H1 (cell line): ENCODE results near the gene ARHGAP22. TPM values are rescaled to one million over a fixed set of nuclear protein-coding genes. Genes with fewer than 3 reads are reported as not detected.
"Not testable (repeated sequence)": the region's sequence is repeated elsewhere in the genome, so short reads cannot be mapped to it uniquely, and the experiment has no call there.

Experiments used
- CTCF ChIA-PET: fragments of 300-600 bp; sonication (Branson Sonifier 250); formaldehyde crosslinking; loops from one replicate; lab custom pipeline; 2021; ENCODE audit not compliant: partially characterized antibody; lab: Charles Lee
- POLR2A ChIA-PET: fragments of 300-600 bp; sonication (Branson Sonifier 250); formaldehyde crosslinking; loops from one replicate; lab custom pipeline; 2021; ENCODE audit warnings: inconsistent platforms; ENCODE audit not compliant: partially characterized antibody; lab: Charles Lee
- DNase-seq, 2 experiments: peaks; one replicate each; pipeline versions ENCODE4 v3.0.0 to v3.0.0-alpha.2; 2010 to 2022; ENCODE audit warnings: low spot score in 2 of 2, low read depth in 1 of 2, mixed read lengths in 1 of 2
- FAIRE-seq: peaks from 2 replicates; lab custom pipeline; 2011; peaks lifted over from hg19 to GRCh38; lab: Jason Lieb, UNC
- H2AFZ ChIP-seq: 2 replicates; pipeline ENCODE4 v1.8.1; 2012; ENCODE audit warnings: low read length, inconsistent platforms
- H2AK5ac ChIP-seq: 2 replicates; pipeline ENCODE4 v1.6.1; 2013; ENCODE audit warnings: low read depth, low read length
- H2BK120ac ChIP-seq: replicated peaks from 2 replicates; pipeline ENCODE3; 2013; ENCODE audit warnings: low read depth, low read length, inconsistent platforms
- H2BK12ac ChIP-seq: 2 replicates; pipeline ENCODE4 v1.6.1; 2013; ENCODE audit warnings: low read depth, low read length
- H2BK15ac ChIP-seq: 2 replicates; pipeline ENCODE4 v1.6.1; 2013; ENCODE audit warnings: low read length
- H2BK20ac ChIP-seq: 2 replicates; pipeline ENCODE4 v1.6.1; 2013; ENCODE audit warnings: low read length
- H2BK5ac ChIP-seq: 2 replicates; pipeline ENCODE4 v1.6.1; 2013; ENCODE audit warnings: low read depth, low read length
- H3K14ac ChIP-seq: 2 replicates; pipeline ENCODE4 v1.6.1; 2013; ENCODE audit warnings: inconsistent platforms; ENCODE audit not compliant: insufficient read length
- H3K18ac ChIP-seq: 2 replicates; pipeline ENCODE4 v1.6.1; 2013; ENCODE audit warnings: low read length; ENCODE audit errors: extremely low read depth
- H3K23ac ChIP-seq: 2 replicates; pipeline ENCODE4 v1.6.1; 2013; ENCODE audit warnings: inconsistent platforms; ENCODE audit not compliant: insufficient read length
- H3K23me2 ChIP-seq: 2 replicates; pipeline ENCODE4 v1.6.1; 2013; ENCODE audit warnings: low read depth, low read length
- H3K27ac ChIP-seq: 2 replicates; pipeline ENCODE4 v1.6.1; 2011; ENCODE audit warnings: low read depth, low read length, inconsistent platforms
- H3K27me3 ChIP-seq, 4 experiments: replicated peaks in 1 of 4; 1 replicate in 1 of 4; 2 replicates in 3 of 4; pipeline versions ENCODE4 v1.6.1 to v1.8.1; 2011 to 2013; ENCODE audit warnings: low read length in 3 of 4, mild to moderate bottlenecking in 3 of 4, inconsistent platforms in 2 of 4, mixed read lengths in 2 of 4, moderate library complexity in 1 of 4; ENCODE audit not compliant: control insufficient read depth in 3 of 4, insufficient read depth in 3 of 4; ENCODE audit errors: extremely low read depth in 1 of 4
- H3K36me3 ChIP-seq, 4 experiments: 2 replicates each; pipeline versions ENCODE4 v1.6.1 to v1.8.1; 2011 to 2013; ENCODE audit warnings: mild to moderate bottlenecking in 4 of 4, low read length in 3 of 4, moderate library complexity in 2 of 4, control low read depth in 1 of 4, inconsistent platforms in 1 of 4; ENCODE audit not compliant: insufficient read depth in 4 of 4, control insufficient read depth in 2 of 4
- H3K4ac ChIP-seq: replicated peaks from 2 replicates; pipeline ENCODE3; 2013; ENCODE audit warnings: low read length, low read depth, mixed read lengths, inconsistent platforms; ENCODE audit not compliant: insufficient read length
- H3K4me1 ChIP-seq, 4 experiments: replicated peaks in 1 of 4; 1 replicate in 1 of 4; 2 replicates in 3 of 4; pipeline versions ENCODE4 v1.6.1 to v1.8.1; 2011 to 2013; ENCODE audit warnings: low read length in 3 of 4, inconsistent platforms in 2 of 4, mixed read lengths in 1 of 4; ENCODE audit not compliant: insufficient read depth in 4 of 4, control insufficient read depth in 3 of 4
- H3K4me2 ChIP-seq, 2 experiments: 2 replicates each; pipeline versions ENCODE4 v1.6.1 to v1.8.1; 2011 to 2013; ENCODE audit warnings: low read depth in 2 of 2, low read length in 2 of 2, control low read depth in 1 of 2, inconsistent platforms in 1 of 2, mild to moderate bottlenecking in 1 of 2; ENCODE audit not compliant: insufficient read depth in 1 of 2
- H3K4me3 ChIP-seq, 4 experiments: fragments of 200-600, 300-600 bp in 1 of 4; sonication (generic), shearing (Covaris generic), sonication (Bioruptor Twin) in 1 of 4; 2 replicates each; pipeline versions ENCODE4 v1.5.1 to v1.8.1; 2011 to 2016; ENCODE audit warnings: low read length in 4 of 4, low read depth in 3 of 4, control low read depth in 2 of 4, inconsistent platforms in 2 of 4, mild to moderate bottlenecking in 2 of 4, mixed read lengths in 1 of 4, moderate library complexity in 1 of 4; ENCODE audit not compliant: insufficient read depth in 2 of 4; ENCODE audit errors: extremely low read depth in 1 of 4
- H3K56ac ChIP-seq: replicated peaks from 2 replicates; pipeline ENCODE3; 2013; ENCODE audit warnings: low read depth, mild to moderate bottlenecking, mixed read lengths, low read length, inconsistent platforms; ENCODE audit not compliant: insufficient read length
- H3K79me1 ChIP-seq: 2 replicates; pipeline ENCODE4 v1.6.1; 2013; ENCODE audit warnings: low read depth, low read length, control low read depth
- H3K79me2 ChIP-seq, 2 experiments: 2 replicates each; pipeline versions ENCODE4 v1.6.1 to v1.8.1; 2012 to 2013; ENCODE audit warnings: low read length in 2 of 2, mild to moderate bottlenecking in 2 of 2, inconsistent platforms in 1 of 2; ENCODE audit not compliant: insufficient read depth in 2 of 2, control insufficient read depth in 1 of 2
- H3K9ac ChIP-seq, 4 experiments: replicated peaks in 1 of 4; 1 replicate in 1 of 4; 2 replicates in 3 of 4; pipeline versions ENCODE4 v1.6.1 to v1.8.1; 2011 to 2013; ENCODE audit warnings: low read depth in 3 of 4, low read length in 3 of 4, control low read depth in 2 of 4, mild to moderate bottlenecking in 2 of 4, moderate library complexity in 2 of 4, inconsistent platforms in 1 of 4; ENCODE audit errors: extremely low read depth in 1 of 4
- H3K9me3 ChIP-seq, 2 experiments: 2 replicates each; pipeline versions ENCODE4 v1.6.1 to v1.8.1; 2012 to 2013; ENCODE audit warnings: mild to moderate bottlenecking in 2 of 2, moderate library complexity in 2 of 2, control low read depth in 1 of 2, inconsistent platforms in 1 of 2, low read depth in 1 of 2, low read length in 1 of 2, mixed read lengths in 1 of 2; ENCODE audit not compliant: insufficient read depth in 2 of 2
- H4K20me1 ChIP-seq, 2 experiments: replicated peaks in 1 of 2; 2 replicates each; pipeline versions ENCODE3 to v1.8.1; 2011 to 2013; ENCODE audit warnings: inconsistent platforms in 2 of 2, low read length in 2 of 2, mild to moderate bottlenecking in 1 of 2; ENCODE audit not compliant: insufficient read depth in 2 of 2, control insufficient read depth in 1 of 2
- H4K5ac ChIP-seq: 2 replicates; pipeline ENCODE4 v1.6.1; 2013; ENCODE audit warnings: low read length, low read depth, mixed read lengths, inconsistent platforms; ENCODE audit not compliant: insufficient read length
- H4K8ac ChIP-seq: 2 replicates; pipeline ENCODE4 v1.8.0; 2013; ENCODE audit warnings: mild to moderate bottlenecking, moderate library complexity, low read length, inconsistent platforms; ENCODE audit not compliant: insufficient read depth; ENCODE audit errors: extremely low read depth
- H4K91ac ChIP-seq: replicated peaks from 2 replicates; pipeline ENCODE3; 2013; ENCODE audit warnings: low read length, mixed read lengths, inconsistent platforms; ENCODE audit not compliant: insufficient read length
- BACH1 ChIP-seq: IDR thresholded peaks from 2 replicates; pipeline ENCODE4 v1.6.1; 2012; ENCODE audit warnings: low read length, improper control_type of control experiment
- WGBS, 2 experiments: shearing (Covaris generic) in 1 of 2; methylation state at CpG; one replicate each; pipeline versions ENCODE4 v1.1.6 to v1.1.7; 2013 to 2015; ENCODE audit warnings: low lambda C conversion rate in 2 of 2, mixed read lengths in 2 of 2, inconsistent platforms in 1 of 2, low coverage in 1 of 2, missing lambda C conversion rate in 1 of 2; ENCODE audit not compliant: insufficient replicate concordance in 2 of 2, insufficient coverage in 1 of 2, insufficient read length in 1 of 2; ENCODE audit errors: extremely low coverage in 1 of 2, missing lambda C conversion rate in 1 of 2; 5-methylcytosine and 5-hydroxymethylcytosine counted together
- polyA plus RNA-seq, 7 experiments: library from polyadenylated mRNA; depleted of rRNA in 3 of 7; stranded (reverse) in 5 of 7; unstranded in 2 of 7; fragments of >200 nt in 5 of 7; fragments of 200-250 nt in 2 of 7; gene quantifications; 1 replicate in 5 of 7; 2 replicates in 1 of 7; 4 replicates in 1 of 7; pipeline versions ENCODE4 v1.2.1 to v1.2.3, GENCODE V29; 2011 to 2013; ENCODE audit warnings: missing spikeins in 2 of 7, mixed read lengths in 2 of 7
- total RNA-seq: library from RNA; stranded (reverse); fragmentation: NEBNext Ultra II Directional; extraction: Animal tissue kit (Norgen Biotek cat#: 25700); gene quantifications from 2 replicates; pipeline ENCODE4 v1.2.1, GENCODE V29; 2021
- TF ChIP-seq, protein P1 (sequence below): IDR thresholded peaks from 2 replicates; pipeline ENCODE4 v1.6.1; 2011; ENCODE audit warnings: low read depth, mild to moderate bottlenecking, low read length; ENCODE audit not compliant: insufficient read depth

The ARHGAP22 gene
- total and polyA plus RNA-seq, 2 of the 8 experiments (the other 6 are each of a cell fraction or from before 2014, with no cell fraction given), result 3.6 to 11.2 TPM

GRCh38 chr10:48645600-48645999 lies 40.7 kb upstream of the ARHGAP22 start (continued):
- TF ChIP-seq, protein P1, sequence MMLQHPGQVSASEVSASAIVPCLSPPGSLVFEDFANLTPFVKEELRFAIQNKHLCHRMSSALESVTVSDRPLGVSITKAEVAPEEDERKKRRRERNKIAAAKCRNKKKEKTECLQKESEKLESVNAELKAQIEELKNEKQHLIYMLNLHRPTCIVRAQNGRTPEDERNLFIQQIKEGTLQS, result no peak
- TF ChIP-seq BACH1, result no peak

DNA sequence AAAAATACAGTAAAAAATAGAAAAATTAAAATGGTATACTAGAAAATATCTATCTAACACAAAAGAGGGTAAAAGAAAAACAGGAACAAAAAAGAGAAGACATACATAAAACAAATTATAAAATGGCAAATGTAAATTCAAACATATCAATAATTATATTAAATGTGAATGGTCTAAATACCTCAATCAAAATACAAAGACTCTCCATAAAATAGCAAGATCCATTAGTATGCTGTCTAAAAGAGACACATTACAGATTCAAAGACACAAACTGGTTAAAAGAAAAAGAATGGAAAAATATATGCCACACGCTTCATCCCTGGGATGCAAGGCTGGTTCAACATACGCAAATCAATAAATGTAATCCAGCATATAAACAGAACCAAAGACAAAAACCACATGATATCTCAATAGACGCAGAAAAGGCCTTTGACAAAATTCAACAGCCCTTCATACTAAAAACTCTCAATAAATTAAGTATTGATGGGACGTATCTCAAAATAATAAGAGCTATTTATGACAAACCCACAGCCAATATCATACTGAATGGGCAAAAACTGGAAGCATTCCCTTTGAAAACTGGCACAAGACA lies 36.3 kb upstream of the ARHGAP22 start:
- H3K79me1 ChIP-seq, H3K23me2 ChIP-seq, H3K18ac ChIP-seq, H2AFZ ChIP-seq, POLR2A ChIA-PET, H3K14ac ChIP-seq, H3K9me3 ChIP-seq, H4K8ac ChIP-seq, H3K4me1 ChIP-seq, H2AK5ac ChIP-seq, H3K36me3 ChIP-seq, H2BK120ac ChIP-seq, H4K91ac ChIP-seq, H3K23ac ChIP-seq, H3K79me2 ChIP-seq, H3K56ac ChIP-seq, H3K27me3 ChIP-seq, H2BK12ac ChIP-seq, H3K4me3 ChIP-seq, FAIRE-seq, H2BK20ac ChIP-seq, H3K4me2 ChIP-seq, H2BK5ac ChIP-seq, H3K27ac ChIP-seq, H4K5ac ChIP-seq, H4K20me1 ChIP-seq, H3K9ac ChIP-seq, H2BK15ac ChIP-seq, H3K4ac ChIP-seq, DNase-seq: not testable (repeated sequence)
- WGBS, 2 experiments, result 87% methylated on average over 4 of the region's 4 CpGs; no CpG with 5 or more reads in 1 of the 2 experiments
- CTCF ChIA-PET, result interaction anchor here (1.4 kb wide), 1 partner anchor 33 kb away, joined by 3 read pairs; no protein-coding TSS in a partner anchor
